ENCODE data around the gene TPI1.
"Not testable (repeated sequence)": the region's sequence is repeated elsewhere in the genome, so short reads cannot be mapped to it uniquely, and the experiment has no call there.

Gene TPI1

DNA sequence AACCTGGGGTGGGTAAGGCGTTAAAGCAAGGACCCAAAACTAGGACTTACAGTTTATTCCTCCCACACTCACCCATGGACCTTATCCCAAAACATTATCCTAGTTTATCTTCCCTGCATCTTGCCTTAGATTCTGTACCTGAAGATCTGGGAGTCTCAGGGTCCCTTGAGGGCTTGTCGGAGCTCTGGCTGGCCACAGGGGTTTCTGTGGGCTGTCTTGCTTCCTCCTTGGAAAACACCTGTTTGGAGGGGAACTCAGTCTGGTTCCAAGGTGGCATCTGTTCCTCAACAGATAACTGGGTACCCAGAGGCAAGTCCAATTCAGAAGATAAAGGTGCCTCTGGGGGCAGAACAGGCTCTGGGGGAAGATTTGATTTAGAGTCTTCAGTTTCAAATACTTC lies 17.9 kb upstream of the TPI1 start:
- no peak for DNase-seq

- no peak for DNase-seq
Measured at GRCh38 chr12:6849976-6850560, 17.3 kb upstream of the TPI1 start.

DNA sequence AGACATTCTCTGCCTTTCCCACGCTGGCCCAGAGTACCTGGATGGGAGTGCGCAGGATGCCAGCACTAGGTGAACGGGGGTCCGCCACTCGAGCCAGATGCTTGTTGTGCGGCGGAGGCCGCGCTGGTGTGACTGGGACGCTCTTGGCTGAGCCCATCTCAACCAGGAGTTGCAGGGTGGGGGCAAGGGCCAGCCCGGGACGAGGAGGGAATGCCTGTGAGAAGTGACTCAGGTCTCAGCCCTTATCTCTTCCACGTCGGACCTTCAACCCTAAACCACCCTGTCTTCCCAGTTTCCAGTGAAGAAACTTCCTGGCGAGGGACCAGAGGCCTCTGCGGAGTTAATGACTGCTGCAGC lies 16.6 kb upstream of the TPI1 start:
- no peak for DNase-seq

GRCh38 chr12:6851153-6851920 lies 16.0 kb upstream of the TPI1 start, which contains the start of gene CDCA3:
TSS of gene CDCA3 (minus strand) at chr12:6851286. CDS start at chr12:6850952, 334 bp downstream.
- peak; percentile 97 to 99 for DNase-seq

DNA sequence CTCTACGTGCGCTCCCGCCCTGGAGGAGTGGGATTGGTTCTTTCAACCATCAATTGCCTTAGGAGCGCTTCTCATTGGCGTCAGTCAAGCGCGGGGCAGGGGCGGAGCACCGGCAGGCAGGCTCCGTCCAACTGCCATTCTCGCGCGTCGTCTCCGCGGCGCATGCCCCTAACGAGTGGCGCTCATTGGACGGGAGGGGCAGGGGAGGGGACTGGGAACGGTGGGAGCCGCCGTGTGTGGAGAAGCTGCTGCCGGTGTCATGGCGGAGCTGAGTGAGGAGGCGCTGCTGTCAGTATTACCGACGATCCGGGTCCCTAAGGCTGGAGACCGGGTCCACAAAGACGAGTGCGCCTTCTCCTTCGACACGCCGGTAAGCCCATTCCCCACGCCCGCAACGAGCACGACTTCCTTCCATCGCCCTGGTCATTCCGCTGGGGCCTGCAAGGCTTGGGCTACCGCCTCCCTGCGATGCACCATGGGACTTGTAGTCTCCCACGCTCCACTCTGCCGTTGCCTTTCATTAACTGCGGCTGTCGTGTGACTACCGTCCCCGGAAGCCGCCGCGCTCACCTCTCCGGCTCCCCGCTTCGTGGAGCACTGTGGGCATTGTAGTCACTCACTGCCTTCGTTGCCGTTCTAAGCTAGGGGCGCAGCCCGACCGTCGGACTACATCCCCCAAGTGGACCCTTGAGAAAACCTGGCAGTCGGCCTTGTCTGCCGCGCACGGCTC lies 15.2 kb upstream of the TPI1 start, which contains the start of gene USP5:
TSS of gene USP5 (plus strand) at position 230 of the 730 bp plus-strand sequence. CDS start at position 260, 30 bp downstream.
- DNase-seq = peak; percentile 99 to 100

- peak; percentile 54 to 68 for DNase-seq
Measured at GRCh38 chr12:6852651-6853354, 14.5 kb upstream of the TPI1 start.

GRCh38 chr12:6853626-6854025 lies 13.7 kb upstream of the TPI1 start:
- DNase-seq = no peak

DNA sequence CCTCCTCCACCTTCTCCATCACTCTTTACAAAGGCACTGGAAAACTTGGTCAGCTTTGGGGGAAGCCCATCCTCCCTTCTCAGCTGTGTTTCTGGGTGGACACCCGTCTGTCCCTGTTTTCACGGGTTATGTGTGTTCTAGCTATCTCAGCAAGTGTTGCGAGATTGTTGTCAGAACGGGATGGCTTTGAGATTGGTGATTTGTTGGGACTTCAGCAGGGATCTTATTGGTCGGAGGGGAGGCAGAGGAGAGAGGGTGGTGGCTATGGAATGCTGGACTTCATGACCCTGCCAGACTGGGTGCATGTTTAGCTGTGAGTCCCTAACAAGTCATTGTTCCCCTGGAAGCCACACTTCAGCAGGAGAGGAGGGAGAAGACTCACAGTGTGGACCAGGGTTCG lies 13.3 kb upstream of the TPI1 start:
- no peak for DNase-seq

DNA sequence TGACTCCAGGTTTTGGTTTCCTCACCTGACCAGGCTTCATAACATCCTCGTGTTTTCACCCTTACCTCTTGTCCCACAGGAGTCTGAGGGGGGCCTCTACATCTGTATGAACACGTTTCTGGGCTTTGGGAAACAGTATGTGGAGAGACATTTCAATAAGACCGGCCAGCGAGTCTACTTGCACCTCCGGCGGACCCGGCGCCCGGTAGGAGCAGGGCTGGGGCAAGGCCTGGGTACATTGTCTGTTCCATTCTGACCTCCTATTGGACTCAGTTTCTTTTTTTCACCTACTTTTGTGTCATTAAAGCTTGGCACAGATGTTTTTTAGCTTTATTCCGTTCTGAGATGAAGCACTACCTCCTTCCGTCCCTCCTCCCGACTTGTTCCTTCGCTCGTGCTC lies 12.0 kb upstream of the TPI1 start:
- DNase-seq = no peak

- DNase-seq = no peak
Measured at GRCh38 chr12:6858799-6859198, 8.5 kb upstream of the TPI1 start.

DNA sequence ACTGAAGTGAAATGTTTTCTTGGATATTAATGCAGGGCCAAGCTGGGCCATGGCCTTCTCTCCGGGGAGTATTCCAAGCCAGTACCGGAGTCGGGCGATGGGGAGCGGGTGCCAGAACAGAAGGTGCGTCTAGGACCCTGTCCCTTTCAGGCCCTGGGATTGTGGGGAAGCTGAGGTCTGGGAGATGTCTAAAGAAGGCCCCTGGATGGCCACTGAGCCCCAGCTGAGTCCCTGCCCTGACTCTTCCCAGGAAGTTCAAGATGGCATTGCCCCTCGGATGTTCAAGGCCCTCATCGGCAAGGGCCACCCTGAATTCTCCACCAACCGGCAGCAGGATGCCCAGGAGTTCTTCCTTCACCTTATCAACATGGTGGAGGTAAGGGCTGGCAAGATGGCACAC lies 7.2 kb upstream of the TPI1 start:
- no peak for DNase-seq

DNA sequence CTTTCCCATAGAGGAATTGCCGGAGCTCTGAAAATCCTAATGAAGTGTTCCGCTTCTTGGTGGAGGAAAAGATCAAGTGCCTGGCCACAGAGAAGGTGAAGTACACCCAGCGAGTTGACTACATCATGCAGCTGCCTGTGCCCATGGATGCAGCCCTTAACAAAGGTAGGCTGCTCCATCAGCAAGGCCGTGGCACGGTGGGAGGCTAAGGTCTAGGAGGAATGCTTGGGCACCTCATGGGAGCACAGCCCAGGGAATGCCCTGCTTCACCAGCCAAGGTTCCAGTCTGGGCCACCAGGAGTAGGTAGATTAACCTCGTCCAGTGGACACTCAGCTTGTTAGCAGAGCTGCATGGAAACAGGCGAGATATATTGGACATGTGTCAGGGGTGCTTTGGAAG lies 6.4 kb upstream of the TPI1 start:
- no peak for DNase-seq

DNA sequence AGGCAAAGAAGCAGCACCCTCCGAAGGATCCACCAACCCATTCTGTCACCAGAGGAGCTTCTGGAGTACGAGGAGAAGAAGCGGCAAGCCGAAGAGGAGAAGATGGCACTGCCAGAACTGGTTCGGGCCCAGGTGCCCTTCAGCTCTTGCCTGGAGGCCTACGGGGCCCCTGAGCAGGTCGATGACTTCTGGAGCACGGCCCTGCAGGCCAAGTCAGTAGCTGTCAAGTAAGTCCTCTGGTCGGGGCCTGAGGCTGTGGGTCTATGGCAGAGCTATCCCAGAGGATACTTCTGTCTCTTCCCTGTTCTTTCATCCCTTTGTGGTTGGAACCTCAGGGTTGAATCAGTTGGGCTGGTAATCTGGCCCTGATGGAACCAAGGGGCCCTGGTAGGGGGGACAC lies 5.9 kb upstream of the TPI1 start:
- no peak for DNase-seq

DNA sequence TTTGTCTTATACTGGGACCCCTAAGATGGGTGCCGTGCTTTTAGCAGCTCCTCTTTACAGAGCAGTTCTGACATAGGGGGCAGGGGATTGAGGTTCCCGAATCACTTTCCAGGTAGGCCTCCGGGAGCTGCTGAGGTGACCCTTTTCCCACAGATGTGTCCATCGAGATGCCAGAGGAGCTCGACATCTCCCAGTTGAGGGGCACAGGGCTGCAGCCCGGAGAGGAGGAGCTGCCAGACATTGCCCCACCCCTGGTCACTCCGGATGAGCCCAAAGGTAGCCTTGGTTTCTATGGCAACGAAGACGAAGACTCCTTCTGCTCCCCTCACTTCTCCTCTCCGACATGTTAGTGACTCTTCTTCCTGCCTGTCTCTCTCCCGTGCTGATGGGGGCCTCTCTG lies 4.3 kb upstream of the TPI1 start:
- no peak for DNase-seq

GRCh38 chr12:6863586-6864321 lies 3.6 kb upstream of the TPI1 start:
- no peak for DNase-seq

DNA sequence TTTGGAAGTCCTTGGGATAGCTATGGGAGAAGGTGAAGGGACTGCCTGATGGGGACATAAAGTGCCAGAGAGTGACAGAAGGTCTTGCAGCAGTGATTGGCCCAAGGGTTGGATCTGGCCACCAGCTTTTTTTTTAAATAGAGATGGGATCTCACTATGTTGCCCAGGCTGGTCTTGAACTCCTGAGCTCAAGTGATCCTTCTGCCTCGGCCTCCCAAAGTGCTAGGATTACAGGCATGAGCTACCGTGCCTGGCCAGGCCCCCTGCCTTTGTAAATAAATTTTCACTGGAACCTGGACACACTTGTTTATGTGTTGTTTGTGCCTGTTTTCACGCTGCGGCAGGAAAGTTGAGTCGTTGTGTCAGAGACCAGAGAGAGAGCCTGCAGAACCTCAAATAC lies 2.0 kb upstream of the TPI1 start:
- DNase-seq = not testable (repeated sequence)

DNA sequence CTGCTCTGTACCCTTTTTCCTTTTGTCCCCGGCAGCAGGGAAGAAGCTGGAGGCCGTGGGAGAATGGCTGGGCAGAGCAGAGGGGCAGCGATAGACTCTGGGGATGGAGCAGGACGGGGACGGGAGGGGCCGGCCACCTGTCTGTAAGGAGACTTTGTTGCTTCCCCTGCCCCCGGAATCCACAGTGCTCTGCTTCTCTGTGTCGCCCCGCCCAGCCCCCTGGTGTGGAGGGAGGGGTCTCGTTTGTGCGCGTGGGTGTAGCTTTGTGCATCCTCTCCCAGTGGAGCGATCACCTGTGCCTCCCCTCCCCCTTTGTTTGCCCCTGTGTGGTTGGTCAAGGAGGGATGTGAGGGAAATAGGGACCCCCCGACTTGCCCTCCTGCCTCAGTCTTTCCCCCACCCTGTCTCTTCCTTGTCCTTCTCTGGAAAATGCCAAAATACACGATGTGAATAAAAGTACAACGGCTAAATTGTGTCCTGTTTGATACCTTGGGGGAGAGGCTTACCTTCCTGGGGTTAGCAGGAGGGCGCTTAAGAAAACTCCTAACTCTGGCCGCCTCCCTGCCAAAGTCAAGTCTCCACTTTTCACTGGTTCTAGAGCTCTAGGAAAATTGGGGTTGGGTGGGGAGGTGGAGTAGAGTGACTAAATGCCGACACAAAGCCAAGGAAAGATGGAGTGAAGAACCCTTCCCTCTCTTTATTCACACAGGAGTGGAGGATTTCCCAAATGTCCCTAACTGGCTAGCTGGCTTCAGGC lies 990 bp upstream of the TPI1 start:
- DNase-seq = no peak

DNA sequence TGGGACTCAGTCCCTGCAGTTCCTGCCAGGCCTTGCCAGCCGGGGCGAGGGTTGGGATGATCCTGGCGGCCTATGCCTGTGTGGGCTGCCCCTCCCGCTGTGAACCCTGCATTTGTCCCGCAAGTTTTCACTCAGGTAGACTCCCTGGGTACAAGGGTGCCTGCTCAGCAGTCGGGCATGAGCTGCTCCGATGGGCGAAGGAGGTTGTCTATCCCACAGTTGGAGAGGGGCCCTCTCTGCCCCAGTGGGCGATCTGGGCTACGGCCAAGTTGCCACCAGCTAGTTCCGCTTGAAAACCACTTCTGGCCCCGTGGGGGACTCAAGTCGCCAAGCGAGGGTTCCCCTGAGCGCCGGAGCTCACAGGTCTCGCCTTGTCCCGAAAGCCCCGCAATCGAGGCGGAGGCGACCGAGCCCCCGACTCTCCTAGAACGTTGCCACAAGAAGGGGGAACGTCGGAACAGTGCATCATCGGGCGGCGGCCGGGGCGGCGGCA lies 365 bp upstream of the TPI1 start:
- DNase-seq = peak in 1 of 2 experiments; percentile 81

GRCh38 chr12:6868211-6869048 lies 1.1 kb downstream of the TPI1 start:
- DNase-seq = no peak
